GM12874 (cell line): ENCODE results near the gene ITPK1.

Experiments
- CTCF ChIP-seq: IDR thresholded peaks from 2 replicates; pipeline ENCODE4 v1.5.1; 2011; ENCODE audit warnings: low read depth, mild to moderate bottlenecking, control low read depth, low read length, moderate library complexity; ENCODE audit not compliant: insufficient read depth

The ITPK1 gene

DNA sequence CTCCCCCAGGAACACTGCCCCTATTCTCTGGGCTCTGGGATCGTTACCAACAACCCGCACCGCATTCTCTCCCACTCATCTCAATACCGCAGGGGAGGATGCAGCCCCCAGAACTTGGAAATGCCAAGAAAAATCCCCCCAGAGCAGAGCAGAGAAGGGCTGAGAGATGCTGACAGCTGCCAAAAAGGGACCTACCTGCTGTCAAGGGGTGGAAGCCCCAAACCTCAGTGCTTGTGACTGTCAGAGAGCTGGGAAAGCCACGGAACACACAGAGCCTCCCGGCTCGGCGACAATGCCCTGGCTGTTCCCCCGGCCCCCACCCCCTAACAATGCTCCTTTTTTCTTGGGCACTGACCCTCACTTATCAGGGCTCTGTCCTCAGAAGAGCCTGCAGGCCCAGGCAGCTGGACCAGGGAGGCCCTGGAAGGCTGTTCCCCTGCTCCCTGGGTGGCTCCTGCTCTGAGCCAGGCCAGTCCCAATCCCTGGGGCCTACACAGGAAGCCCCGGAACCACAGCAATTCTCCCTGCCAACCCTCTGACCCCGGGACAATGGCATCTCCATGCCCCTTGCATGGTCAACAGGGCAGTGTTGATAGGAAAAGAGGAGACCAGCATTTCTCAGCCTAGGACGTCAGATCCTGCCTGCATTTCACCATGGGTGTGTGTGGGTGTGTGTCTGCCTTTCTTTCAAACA is 78.9 kb downstream of the ITPK1 start:
- TF ChIP-seq CTCF: no peak

DNA sequence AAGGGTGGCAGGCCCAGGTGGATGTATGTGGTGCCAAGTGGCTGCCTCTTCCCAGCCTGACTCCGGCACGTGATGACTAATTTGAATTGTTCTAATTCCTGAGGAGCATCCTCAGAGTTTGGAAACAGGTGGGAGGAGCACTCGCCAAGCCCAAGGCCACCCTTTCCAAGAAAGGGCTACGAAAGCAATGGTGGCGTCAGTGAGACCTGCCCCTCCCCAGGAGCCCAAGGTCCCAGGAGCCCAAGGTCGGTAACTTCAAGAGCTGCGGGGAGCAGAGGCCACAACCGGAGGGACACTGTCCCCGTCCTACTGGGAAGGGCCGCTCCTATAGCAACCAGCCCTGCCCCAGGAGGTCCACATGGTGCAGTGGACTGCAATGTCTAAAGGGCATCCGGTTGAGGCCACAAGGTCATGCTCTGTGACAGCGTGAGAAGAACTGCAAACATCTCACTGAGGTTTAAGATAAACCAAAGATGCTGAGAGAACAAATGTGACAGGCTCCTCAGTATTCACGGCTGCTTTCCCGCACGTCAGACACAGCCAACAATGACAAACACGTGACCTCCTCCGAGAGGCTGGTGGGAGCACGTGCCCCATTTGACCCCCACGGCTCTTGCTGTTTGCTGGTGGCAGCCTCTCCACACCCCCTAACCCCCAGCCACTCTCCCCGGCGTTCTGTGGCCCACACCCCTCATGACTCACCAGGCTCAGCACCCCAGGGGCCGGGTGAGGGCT is 79.6 kb downstream of the ITPK1 start:
- no peak for TF ChIP-seq CTCF

DNA sequence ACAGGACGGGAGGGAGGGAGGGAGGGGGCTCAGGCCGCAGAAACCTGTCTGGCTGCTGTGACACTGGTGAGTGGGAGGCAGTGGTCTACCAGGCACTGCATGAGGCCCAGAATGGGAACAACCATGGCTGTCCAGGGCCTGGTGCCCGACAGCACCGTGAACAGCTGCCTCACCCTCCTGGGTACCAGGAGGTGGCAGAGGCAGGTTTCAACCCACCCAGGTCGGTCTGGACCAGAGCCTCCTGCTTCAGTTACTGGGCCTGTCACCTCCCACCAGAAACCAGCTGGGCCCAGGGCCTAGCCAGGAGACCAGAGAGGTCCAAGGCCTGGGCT is 80.2 kb downstream of the ITPK1 start:
- TF ChIP-seq CTCF: no peak

- no peak for TF ChIP-seq CTCF
Measured at GRCh38 chr14:93034671-93034994, 81.1 kb downstream of the ITPK1 start.

GRCh38 chr14:93033983-93034670 is 81.6 kb downstream of the ITPK1 start:
- TF ChIP-seq CTCF: peak; percentile 83

DNA sequence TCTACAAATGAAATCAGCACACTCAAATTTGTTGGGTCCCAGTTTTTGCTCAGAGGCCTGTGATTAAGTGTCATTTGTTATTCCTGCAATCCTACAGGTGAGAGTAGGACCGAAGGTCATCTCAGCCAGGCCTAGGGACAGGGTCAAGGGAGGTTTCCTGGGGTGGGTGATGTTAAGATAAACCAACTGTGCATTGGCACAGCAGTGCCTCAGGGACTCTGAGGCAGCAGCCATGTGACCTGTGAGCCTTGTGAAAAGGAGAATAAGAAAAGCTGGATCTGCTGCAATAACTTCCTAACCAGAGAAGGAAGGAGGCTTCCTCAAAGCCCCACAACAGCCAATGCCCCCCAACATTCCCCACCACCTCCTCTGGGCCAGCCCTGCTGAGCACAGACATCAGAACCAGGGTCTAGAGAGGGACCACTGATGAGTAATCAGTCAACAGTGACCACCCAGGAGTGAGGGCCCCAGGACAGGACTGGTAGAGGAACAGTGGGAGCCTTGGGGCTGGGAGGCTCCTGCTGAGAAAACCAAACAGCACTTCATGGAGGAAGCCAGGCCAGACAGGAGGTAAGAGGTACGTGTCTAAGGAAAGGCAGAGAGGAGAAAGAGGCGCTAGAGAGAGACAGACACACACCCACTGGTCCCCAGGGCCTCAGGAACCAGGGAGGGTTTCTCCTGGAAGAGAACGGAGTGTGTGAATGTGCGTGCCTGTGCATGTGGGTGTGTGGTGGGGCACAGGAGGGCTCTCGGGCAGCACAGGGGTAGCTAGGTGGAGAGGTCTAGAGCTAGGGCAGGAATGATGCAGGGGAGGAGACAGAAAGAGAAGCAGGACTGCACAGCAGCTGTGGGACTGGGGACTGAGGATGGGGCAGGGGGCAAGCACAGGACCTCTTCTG is 82.4 kb downstream of the ITPK1 start:
- no peak for TF ChIP-seq CTCF
